Endodermal cell (in vitro differentiated cells): ENCODE results near the gene TNK2. TPM values are rescaled to one million over a fixed set of nuclear protein-coding genes. Genes with fewer than 3 reads are reported as not detected.

Experiments
- DNase-seq: peaks from one replicate; pipeline ENCODE4 v3.0.0-alpha.2; 2017
- H3K27ac ChIP-seq: 2 replicates; pipeline ENCODE4 v1.5.1; 2013; ENCODE audit warnings: mild to moderate bottlenecking, low read depth, low read length, moderate library complexity
- H3K27me3 ChIP-seq: 2 replicates; pipeline ENCODE4 v1.6.1; 2013; ENCODE audit warnings: mild to moderate bottlenecking, low read length, moderate library complexity; ENCODE audit not compliant: insufficient read depth, control insufficient read depth, poor library complexity, severe bottlenecking
- H3K36me3 ChIP-seq: 2 replicates; pipeline ENCODE4 v1.7.0; 2013; ENCODE audit warnings: mild to moderate bottlenecking, low read length, moderate library complexity; ENCODE audit not compliant: control insufficient read depth, insufficient read depth
- H3K4me1 ChIP-seq: one replicate; pipeline ENCODE4 v1.7.0; 2013; ENCODE audit warnings: low read length; ENCODE audit not compliant: control insufficient read depth, insufficient read depth
- H3K4me3 ChIP-seq: 2 replicates; pipeline ENCODE4 v1.5.1; 2013; ENCODE audit warnings: mild to moderate bottlenecking, low read length, moderate library complexity
- H3K9ac ChIP-seq: 2 replicates; pipeline ENCODE4 v1.6.1; 2013; ENCODE audit warnings: mild to moderate bottlenecking, low read length, moderate library complexity; ENCODE audit not compliant: poor library complexity, severe bottlenecking; ENCODE audit errors: extremely low read depth
- H3K9me3 ChIP-seq: 2 replicates; pipeline ENCODE4 v1.6.1; 2013; ENCODE audit warnings: mild to moderate bottlenecking, low read length, moderate library complexity; ENCODE audit not compliant: control insufficient read depth
- H3K27ac Mint-ChIP-seq: 2 replicates; pipeline ENCODE4 v1.8.0; 2020; ENCODE audit warnings: mixed read lengths
- H3K27me3 Mint-ChIP-seq: 2 replicates; pipeline ENCODE4 v1.8.0; 2021; ENCODE audit warnings: mild to moderate bottlenecking, mixed read lengths; ENCODE audit not compliant: insufficient read depth
- H3K36me3 Mint-ChIP-seq: 2 replicates; pipeline ENCODE4 v1.8.0; 2020; ENCODE audit warnings: low read depth, mixed read lengths
- H3K4me1 Mint-ChIP-seq: 2 replicates; pipeline ENCODE4 v1.8.0; 2020; ENCODE audit warnings: mixed read lengths
- H3K4me3 Mint-ChIP-seq: 2 replicates; pipeline ENCODE4 v1.8.0; 2020; ENCODE audit warnings: mild to moderate bottlenecking, moderate library complexity, mixed read lengths
- H3K9me3 Mint-ChIP-seq: 2 replicates; pipeline ENCODE4 v1.8.0; 2020; ENCODE audit warnings: mild to moderate bottlenecking, mixed read lengths
- WGBS, 2 experiments: methylation state at CpG; one replicate each; pipeline versions ENCODE4 v1.1.5 to v1.1.7; 2013; ENCODE audit warnings: missing lambda C conversion rate in 2 of 2, mixed read lengths in 1 of 2; ENCODE audit not compliant: insufficient coverage in 1 of 2, insufficient read length in 1 of 2; 5-methylcytosine and 5-hydroxymethylcytosine counted together
- total RNA-seq, 2 donors: library from RNA; stranded (reverse); fragmentation: NEBNext Ultra II Directional in 1 of 2; extraction: Animal tissue kit (Norgen Biotek cat#: 25700) in 1 of 2; gene quantifications; 2 replicates in 1 of 2; 3 replicates in 1 of 2; pipeline ENCODE4 v1.2.1, GENCODE V29; 2021
- TF ChIP-seq, protein P1 (sequence below): fragments of 200-600 bp; sonication (generic); conservative IDR thresholded peaks from 2 replicates; pipeline ENCODE4 v1.5.0; 2021; ENCODE audit warnings: antibody characterized with exemption, mild to moderate bottlenecking

The TNK2 gene
- total RNA-seq, 2 donors from 2014 or later, result 53.2 to 85.7 TPM

DNA sequence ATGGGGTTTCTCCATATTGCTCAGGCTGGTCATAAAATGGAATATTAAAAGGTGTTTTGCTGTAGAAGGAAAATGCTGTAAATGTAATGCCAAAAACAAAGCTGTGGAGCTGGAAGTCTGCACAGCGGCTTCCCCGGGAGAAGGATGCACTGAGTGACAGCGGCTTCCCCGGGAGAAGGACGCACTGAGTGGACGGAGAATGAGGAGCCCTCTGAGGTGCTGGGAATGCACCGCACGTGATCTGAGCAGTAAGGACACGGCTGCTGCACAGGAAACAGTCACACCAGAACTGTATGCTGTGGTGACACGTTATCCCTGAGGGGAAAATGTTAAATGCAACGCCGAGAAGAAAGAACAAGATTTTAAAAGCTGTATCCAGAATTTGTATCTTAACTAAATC, 24.6 kb downstream of the TNK2 start:
- Histone ChIP-seq H3K27ac (no peak overlapping the region), H3K36me3 (peaks cover 39% of the 10 kb centered on the region), H3K4me3 (no peak overlapping the region), H3K9me3 (no peaks in the 10 kb centered on the region), H3K4me1 (no peaks in the 10 kb centered on the region), H3K27me3 (no peaks in the 10 kb centered on the region), H3K9ac (no peak overlapping the region)
- Mint-ChIP-seq H3K4me3 (no peak overlapping the region), H3K36me3 (peaks cover 37% of the 10 kb centered on the region), H3K9me3 (no peaks in the 10 kb centered on the region), H3K4me1 (peaks cover 10% of the 10 kb centered on the region), H3K27me3 (no peaks in the 10 kb centered on the region), H3K27ac (no peak overlapping the region)
- TF ChIP-seq, protein P1, sequence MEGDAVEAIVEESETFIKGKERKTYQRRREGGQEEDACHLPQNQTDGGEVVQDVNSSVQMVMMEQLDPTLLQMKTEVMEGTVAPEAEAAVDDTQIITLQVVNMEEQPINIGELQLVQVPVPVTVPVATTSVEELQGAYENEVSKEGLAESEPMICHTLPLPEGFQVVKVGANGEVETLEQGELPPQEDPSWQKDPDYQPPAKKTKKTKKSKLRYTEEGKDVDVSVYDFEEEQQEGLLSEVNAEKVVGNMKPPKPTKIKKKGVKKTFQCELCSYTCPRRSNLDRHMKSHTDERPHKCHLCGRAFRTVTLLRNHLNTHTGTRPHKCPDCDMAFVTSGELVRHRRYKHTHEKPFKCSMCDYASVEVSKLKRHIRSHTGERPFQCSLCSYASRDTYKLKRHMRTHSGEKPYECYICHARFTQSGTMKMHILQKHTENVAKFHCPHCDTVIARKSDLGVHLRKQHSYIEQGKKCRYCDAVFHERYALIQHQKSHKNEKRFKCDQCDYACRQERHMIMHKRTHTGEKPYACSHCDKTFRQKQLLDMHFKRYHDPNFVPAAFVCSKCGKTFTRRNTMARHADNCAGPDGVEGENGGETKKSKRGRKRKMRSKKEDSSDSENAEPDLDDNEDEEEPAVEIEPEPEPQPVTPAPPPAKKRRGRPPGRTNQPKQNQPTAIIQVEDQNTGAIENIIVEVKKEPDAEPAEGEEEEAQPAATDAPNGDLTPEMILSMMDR, result no peak
- 94 to 98% methylated on average over 12 of the region's 12 CpGs for WGBS, 2 experiments
- DNase-seq, result no peak

DNA sequence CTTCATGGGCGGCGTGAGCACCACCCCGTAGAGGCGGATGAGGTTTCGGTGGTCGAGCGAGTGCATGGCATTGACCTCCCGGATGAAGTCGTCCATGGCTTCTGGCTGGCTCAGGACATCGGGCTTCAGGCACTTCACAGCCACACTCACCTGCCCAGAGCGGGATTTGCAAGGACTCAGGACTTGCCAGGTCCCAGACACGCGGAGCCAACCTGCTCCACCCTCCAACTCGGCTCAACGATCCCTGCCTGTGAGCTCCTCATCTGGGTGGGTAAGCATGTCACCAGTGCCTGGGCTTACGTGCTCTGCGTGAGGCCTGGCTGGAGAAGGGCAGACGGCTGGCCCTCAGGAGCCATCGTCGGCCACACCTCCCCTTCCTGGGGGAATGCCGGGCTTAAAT, 25.2 kb downstream of the TNK2 start:
- H3K9me3 ChIP-seq, result no peaks in the 10 kb centered on the region
- TF ChIP-seq, protein P1, result no peak
- H3K4me1 ChIP-seq, result no peaks in the 10 kb centered on the region
- Mint-ChIP-seq H3K4me3 (no peak overlapping the region), H3K9me3 (no peaks in the 10 kb centered on the region), H3K27me3 (no peaks in the 10 kb centered on the region), H3K27ac (no peak overlapping the region), H3K4me1 (peaks cover 10% of the 10 kb centered on the region), H3K36me3 (peaks cover 36% of the 10 kb centered on the region)
- no peaks in the 10 kb centered on the region for H3K27me3 ChIP-seq
- H3K27ac ChIP-seq, result no peak overlapping the region
- H3K4me3 ChIP-seq, result no peak overlapping the region
- no peak for DNase-seq
- H3K9ac ChIP-seq, result no peak overlapping the region
- WGBS, 2 experiments, result 94 to 97% methylated on average over 17 to 21 of the region's 21 CpGs
- peaks cover 44% of the 10 kb centered on the region for H3K36me3 ChIP-seq

DNA sequence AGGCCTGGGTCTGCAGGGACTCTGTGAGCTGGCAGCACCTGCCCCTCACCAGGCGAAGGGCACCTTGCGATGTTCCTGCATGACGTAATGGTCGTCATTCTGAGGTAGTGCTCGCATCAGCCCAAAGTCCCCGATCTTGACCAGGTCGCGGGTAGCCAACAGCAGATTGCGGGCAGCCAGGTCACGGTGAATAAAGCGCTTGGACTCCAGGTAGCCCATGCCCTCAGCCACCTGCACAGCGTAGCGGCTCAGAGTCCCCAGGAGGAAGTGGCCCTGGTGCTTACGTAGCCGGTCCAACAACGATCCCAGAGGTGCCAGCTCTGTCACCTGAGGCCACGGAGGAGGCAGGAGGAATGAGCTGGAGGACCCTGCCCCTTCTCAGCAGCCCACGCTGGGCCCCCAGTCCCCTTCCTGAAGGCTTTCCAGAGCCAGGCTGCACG, 26.3 kb downstream of the TNK2 start:
- Mint-ChIP-seq H3K4me1 (peaks cover 9% of the 10 kb centered on the region), H3K4me3 (no peak overlapping the region), H3K27ac (no peak overlapping the region), H3K27me3 (no peaks in the 10 kb centered on the region), H3K9me3 (no peaks in the 10 kb centered on the region), H3K36me3 (peaks cover 33% of the 10 kb centered on the region)
- no peaks in the 10 kb centered on the region for H3K4me1 ChIP-seq
- no peak for DNase-seq
- no peak overlapping the region for H3K27ac ChIP-seq
- H3K27me3 ChIP-seq, result no peaks in the 10 kb centered on the region
- no peak overlapping the region for H3K9ac ChIP-seq
- no peak overlapping the region for H3K4me3 ChIP-seq
- peaks cover 37% of the 10 kb centered on the region for H3K36me3 ChIP-seq
- WGBS, 2 experiments, result 93% methylated on average over 17 to 19 of the region's 19 CpGs
- no peaks in the 10 kb centered on the region for H3K9me3 ChIP-seq
- TF ChIP-seq, protein P1, result no peak
